Measurements from ENCODE around the gene ZNF474.

The ZNF474 gene

GRCh38 chr5:122153774-122154173 is 24.4 kb downstream of the ZNF474 start:
- no peak for DNase-seq (ENCODE audit: low spot score)

- no peak for DNase-seq (ENCODE audit: low spot score)
Measured at GRCh38 chr5:122154491-122154890, 25.1 kb downstream of the ZNF474 start.

- no peak for DNase-seq (ENCODE audit: low spot score)
Measured at GRCh38 chr5:122154910-122155309, 25.6 kb downstream of the ZNF474 start.

GRCh38 chr5:122155546-122155945 is 26.2 kb downstream of the ZNF474 start:
- DNase-seq (ENCODE audit: low spot score) = no peak

GRCh38 chr5:122156724-122157325 is 27.5 kb downstream of the ZNF474 start:
- DNase-seq (ENCODE audit: low spot score) = no peak

GRCh38 chr5:122162100-122162638 is 32.8 kb downstream of the ZNF474 start:
- no peak for DNase-seq (ENCODE audit: low spot score)

- DNase-seq (ENCODE audit: low spot score) = no peak
Measured at GRCh38 chr5:122163121-122164069, 34.0 kb downstream of the ZNF474 start.

- DNase-seq (ENCODE audit: low spot score) = no peak
Measured at GRCh38 chr5:122164070-122164435, 34.7 kb downstream of the ZNF474 start.

- no peak for DNase-seq (ENCODE audit: low spot score)
Measured at GRCh38 chr5:122164831-122165558, 35.6 kb downstream of the ZNF474 start.

GRCh38 chr5:122165559-122166078 is 36.3 kb downstream of the ZNF474 start:
- DNase-seq (ENCODE audit: low spot score) = no peak

- DNase-seq (ENCODE audit: low spot score) = no peak
Measured at GRCh38 chr5:122169350-122170103, 40.2 kb downstream of the ZNF474 start.

GRCh38 chr5:122170620-122171019 is 41.3 kb downstream of the ZNF474 start:
- DNase-seq (ENCODE audit: low spot score) = no peak

GRCh38 chr5:122172207-122172606 is 42.9 kb downstream of the ZNF474 start:
- DNase-seq (ENCODE audit: low spot score) = no peak

- no peak for DNase-seq (ENCODE audit: low spot score)
Measured at GRCh38 chr5:122173474-122174415, 44.4 kb downstream of the ZNF474 start.

GRCh38 chr5:122175091-122175490 is 45.7 kb downstream of the ZNF474 start:
- no peak for DNase-seq (ENCODE audit: low spot score)

GRCh38 chr5:122175852-122176251 is 46.5 kb downstream of the ZNF474 start:
- no peak for DNase-seq (ENCODE audit: low spot score)

- DNase-seq (ENCODE audit: low spot score) = no peak
Measured at GRCh38 chr5:122177161-122177560, 47.8 kb downstream of the ZNF474 start.

- DNase-seq (ENCODE audit: low spot score) = no peak
Measured at GRCh38 chr5:122179701-122180100, 50.4 kb downstream of the ZNF474 start.

- no peak for DNase-seq (ENCODE audit: low spot score)
Measured at GRCh38 chr5:122180146-122180712, 50.9 kb downstream of the ZNF474 start.

Measured in germinal center (tissue), 1 donor.